ENCODE measurements around the gene TMEM150A. TPM values are rescaled to one million over a fixed set of nuclear protein-coding genes. Genes with fewer than 3 reads are reported as not detected.

The TMEM150A gene
- total RNA-seq, 1 donor from 2014 or later: 18.1 TPM

DNA sequence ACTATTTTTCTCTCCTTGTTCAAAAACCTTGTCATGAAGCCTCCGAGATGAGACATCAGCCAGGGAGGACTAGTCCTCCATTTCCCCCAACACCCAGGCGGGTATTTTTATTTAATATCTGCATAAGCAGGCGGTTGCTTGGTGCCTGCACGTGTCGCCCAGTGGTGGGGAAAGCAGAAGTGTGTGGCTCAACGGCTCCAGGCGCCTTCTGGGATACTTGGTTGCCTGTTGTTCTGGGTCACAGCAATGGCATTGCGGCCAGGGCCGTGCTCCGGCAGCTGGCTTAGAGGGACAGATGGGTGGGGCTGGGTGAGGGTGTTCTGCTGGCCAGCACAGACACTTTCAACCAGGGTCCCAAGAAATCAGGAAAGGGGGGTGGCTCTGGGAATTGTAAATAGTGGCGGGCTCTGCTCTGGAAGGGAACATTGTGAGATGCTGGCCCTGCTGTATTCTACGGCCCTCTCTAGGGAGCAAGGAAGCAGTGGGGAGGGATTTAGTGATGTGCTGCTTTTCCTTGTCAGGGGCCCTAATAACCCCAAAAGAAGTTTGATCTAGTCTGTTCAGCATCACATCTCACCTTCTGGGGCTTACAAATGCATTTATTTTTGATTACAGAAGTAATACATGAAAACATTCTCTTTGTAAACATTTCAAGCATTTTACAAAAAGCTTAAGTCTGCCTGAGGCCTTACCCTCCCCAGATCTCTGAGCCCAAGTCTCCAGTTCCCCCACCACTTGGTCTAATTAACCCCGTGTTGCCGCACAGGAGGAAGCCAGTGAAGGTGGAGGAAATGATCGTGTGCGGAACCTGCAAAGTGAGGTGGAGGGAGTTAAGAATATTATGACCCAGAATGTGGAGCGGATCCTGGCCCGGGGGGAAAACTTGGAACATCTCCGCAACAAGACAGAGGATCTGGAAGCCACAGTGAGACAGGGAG, 24.0 kb downstream of the TMEM150A start:
- peak; percentile 52 for DNase-seq
- peaks cover 10% of the 10 kb centered on the region for H3K4me1 Mint-ChIP-seq (ENCODE audit: low read depth, unreplicated experiment)
- peak overlapping the region; percentile 64 for H3K27ac Mint-ChIP-seq (ENCODE audit: unreplicated experiment)
- peaks cover 2% of the 10 kb centered on the region for H3K9me3 Mint-ChIP-seq (ENCODE audit: unreplicated experiment)
- TF ChIP-seq CTCF (IDR thresholded peaks at IDR 0.05; ENCODE audit: partially characterized antibody, unreplicated experiment): no peak
- peaks cover 5% of the 10 kb centered on the region for H3K27me3 Mint-ChIP-seq (ENCODE audit: unreplicated experiment)
- H3K36me3 Mint-ChIP-seq (ENCODE audit: unreplicated experiment): no peaks in the 10 kb centered on the region
- no peak overlapping the region for H3K4me3 Mint-ChIP-seq (ENCODE audit: unreplicated experiment)

DNA sequence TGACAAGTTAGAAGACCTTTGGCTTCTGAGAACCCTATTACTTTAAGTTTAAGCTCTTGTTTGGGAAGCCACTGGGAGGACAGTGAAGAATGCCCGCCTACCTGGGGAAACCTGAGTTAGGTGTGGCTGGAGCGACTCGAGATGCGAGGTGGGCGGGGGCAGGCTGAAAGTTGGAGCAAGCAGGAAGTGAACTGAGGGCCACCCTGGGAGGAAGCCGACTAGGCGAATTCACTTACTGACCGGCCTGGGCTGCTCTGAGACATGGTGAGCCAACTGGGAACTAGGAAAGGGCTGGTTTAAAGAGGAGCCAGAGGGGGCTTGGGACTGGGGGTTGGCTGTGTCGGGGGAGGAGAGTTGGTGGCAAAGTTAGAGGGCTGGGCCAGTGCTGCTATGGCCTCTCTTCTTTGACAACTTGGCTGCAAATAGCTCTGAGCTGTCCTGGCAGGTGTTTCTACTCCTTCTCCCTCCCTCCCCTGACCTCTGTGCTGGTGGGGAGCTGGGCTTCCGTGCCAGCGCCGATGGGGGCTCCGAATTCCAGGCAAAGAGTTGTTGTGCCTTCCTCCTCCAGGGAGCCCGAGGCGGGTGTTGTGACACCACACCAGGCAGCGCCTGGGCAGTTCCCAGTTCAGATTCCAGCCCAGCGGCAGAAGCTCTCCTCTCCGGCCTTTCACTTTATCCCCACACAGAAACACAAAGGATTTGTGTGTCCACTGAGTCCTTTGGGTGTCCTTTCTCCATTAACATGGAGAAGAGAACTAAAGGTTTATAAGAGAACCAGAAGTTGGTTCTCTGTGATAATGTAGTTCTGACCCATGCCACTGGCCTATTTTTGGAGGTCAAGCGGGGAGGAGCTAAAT, 24.9 kb downstream of the TMEM150A start, which contains the start of gene VAMP8:
TSS of gene VAMP8 (plus strand) at position 201 of the 857 bp plus-strand sequence. CDS start at position 262, 61 bp downstream.
- Mint-ChIP-seq H3K36me3 (ENCODE audit: unreplicated experiment) (no peaks in the 10 kb centered on the region), H3K4me1 (ENCODE audit: low read depth, unreplicated experiment) (peaks cover 10% of the 10 kb centered on the region), H3K27ac (ENCODE audit: unreplicated experiment) (peak within 1 kb of the TSS; percentile 64), H3K9me3 (ENCODE audit: unreplicated experiment) (peaks cover 2% of the 10 kb centered on the region), H3K4me3 (ENCODE audit: unreplicated experiment) (no peak within 1 kb of the TSS), H3K27me3 (ENCODE audit: unreplicated experiment) (peaks cover 6% of the 10 kb centered on the region)
- no peak for TF ChIP-seq CTCF (IDR thresholded peaks at IDR 0.05; ENCODE audit: partially characterized antibody, unreplicated experiment)
- no peak for DNase-seq

- TF ChIP-seq CTCF (IDR thresholded peaks at IDR 0.05; ENCODE audit: partially characterized antibody, unreplicated experiment): no peak
Observed at GRCh38 chr2:85577063-85577385, 25.5 kb downstream of the TMEM150A start.

GRCh38 chr2:85575739-85576138, 26.8 kb downstream of the TMEM150A start:
- H3K4me1 Mint-ChIP-seq (ENCODE audit: low read depth, unreplicated experiment): peaks cover 10% of the 10 kb centered on the region
- no peak for TF ChIP-seq CTCF (IDR thresholded peaks at IDR 0.05; ENCODE audit: partially characterized antibody, unreplicated experiment)
- H3K27me3 Mint-ChIP-seq (ENCODE audit: unreplicated experiment): peaks cover 5% of the 10 kb centered on the region

More at GRCh38 chr2:85577063-85577385, 25.5 kb downstream of the TMEM150A start:
- H3K4me1 Mint-ChIP-seq (ENCODE audit: low read depth, unreplicated experiment): peaks cover 10% of the 10 kb centered on the region
- H3K27ac Mint-ChIP-seq (ENCODE audit: unreplicated experiment): no peak overlapping the region
- peaks cover 7% of the 10 kb centered on the region for H3K27me3 Mint-ChIP-seq (ENCODE audit: unreplicated experiment)
- H3K36me3 Mint-ChIP-seq (ENCODE audit: unreplicated experiment): no peaks in the 10 kb centered on the region
- no peak for DNase-seq
- peaks cover 2% of the 10 kb centered on the region for H3K9me3 Mint-ChIP-seq (ENCODE audit: unreplicated experiment)
- no peak overlapping the region for H3K4me3 Mint-ChIP-seq (ENCODE audit: unreplicated experiment)

More at GRCh38 chr2:85575739-85576138, 26.8 kb downstream of the TMEM150A start:
- Mint-ChIP-seq H3K36me3 (ENCODE audit: unreplicated experiment) (no peaks in the 10 kb centered on the region), H3K27ac (ENCODE audit: unreplicated experiment) (no peak overlapping the region), H3K4me3 (ENCODE audit: unreplicated experiment) (no peak overlapping the region), H3K9me3 (ENCODE audit: unreplicated experiment) (peaks cover 3% of the 10 kb centered on the region)
- DNase-seq: no peak
